Skin of body (tissue), 2 donors: Measurements from ENCODE around the gene ARHGAP42. TPM values are rescaled to one million over a fixed set of nuclear protein-coding genes. Genes with fewer than 3 reads are reported as not detected.

Experiments
- DNase-seq: peaks from one replicate; lab custom pipeline; 2025; lab: John Stamatoyannopoulos, UW
- total RNA-seq: library from RNA; depleted of rRNA; stranded (reverse); fragments of >200 nt; gene quantifications from one replicate; pipeline ENCODE4 v1.2.3, GENCODE V29; 2014

Gene ARHGAP42
- total RNA-seq, 1 donor from 2014 or later: 30.1 TPM

DNA sequence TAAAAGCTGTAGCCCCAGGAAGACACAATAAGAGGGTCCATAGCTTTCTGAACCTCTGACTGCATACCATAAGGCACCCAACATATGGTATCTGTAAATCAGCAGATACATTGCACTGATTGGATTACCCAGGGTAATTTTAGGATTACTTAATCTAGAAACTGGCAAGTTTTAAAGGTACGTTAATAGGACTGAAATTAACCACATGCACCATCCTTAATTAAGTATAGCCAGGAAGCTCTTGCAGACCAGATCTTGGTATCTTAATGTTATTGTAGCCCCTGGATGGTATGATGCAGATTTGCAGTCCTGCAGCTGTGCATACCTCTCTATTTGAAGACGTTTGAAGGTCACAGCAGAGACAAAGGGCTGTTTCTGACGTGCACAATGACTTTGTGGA is 72.8 kb downstream of the ARHGAP42 start:
- no peak for DNase-seq

DNA sequence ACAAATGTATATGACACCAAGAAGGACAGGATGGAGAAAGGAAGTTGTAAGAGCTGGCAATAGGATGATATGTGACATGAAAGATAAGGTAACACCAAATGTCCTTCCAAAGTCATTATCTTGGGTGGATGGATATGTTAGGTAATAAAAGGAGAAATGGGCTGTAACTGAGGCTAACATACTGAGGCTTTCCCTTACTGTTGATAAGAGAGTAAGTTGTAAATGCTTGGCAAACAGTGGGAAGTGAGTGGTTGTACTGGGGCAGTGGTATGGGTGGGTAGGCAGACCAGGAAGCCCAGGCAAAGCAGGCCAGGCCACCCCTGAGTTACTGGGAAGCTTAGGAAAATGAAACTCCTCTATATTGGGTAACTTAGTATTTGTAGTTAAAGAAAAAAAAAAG is 73.7 kb downstream of the ARHGAP42 start:
- no peak for DNase-seq

- peak; percentile 59 for DNase-seq
Measured at GRCh38 chr11:100761841-100762240, 74.8 kb downstream of the ARHGAP42 start.

GRCh38 chr11:100766764-100767163 is 79.7 kb downstream of the ARHGAP42 start:
- no peak for DNase-seq

DNA sequence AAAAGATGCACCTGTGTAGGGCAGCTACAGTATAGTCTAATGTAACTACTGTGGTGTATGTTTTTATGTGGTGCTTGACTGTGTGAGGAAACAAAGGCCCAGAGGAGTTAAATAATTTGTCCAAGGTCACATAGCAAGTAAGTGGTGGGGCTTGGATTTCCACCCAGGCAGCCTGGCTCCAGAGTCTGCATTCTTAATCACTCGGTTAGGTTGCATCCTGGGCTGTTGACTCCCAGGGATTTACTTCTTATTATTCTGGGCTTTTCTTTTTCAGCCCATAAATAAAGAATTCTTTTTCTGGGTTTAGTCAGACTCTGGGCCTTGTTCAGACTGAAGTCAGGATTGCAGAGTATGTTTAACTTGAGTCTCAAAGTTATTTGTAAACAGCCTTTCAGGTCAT is 82.1 kb downstream of the ARHGAP42 start:
- no peak for DNase-seq

- DNase-seq: no peak
Measured at GRCh38 chr11:100769617-100770016, 82.5 kb downstream of the ARHGAP42 start.

DNA sequence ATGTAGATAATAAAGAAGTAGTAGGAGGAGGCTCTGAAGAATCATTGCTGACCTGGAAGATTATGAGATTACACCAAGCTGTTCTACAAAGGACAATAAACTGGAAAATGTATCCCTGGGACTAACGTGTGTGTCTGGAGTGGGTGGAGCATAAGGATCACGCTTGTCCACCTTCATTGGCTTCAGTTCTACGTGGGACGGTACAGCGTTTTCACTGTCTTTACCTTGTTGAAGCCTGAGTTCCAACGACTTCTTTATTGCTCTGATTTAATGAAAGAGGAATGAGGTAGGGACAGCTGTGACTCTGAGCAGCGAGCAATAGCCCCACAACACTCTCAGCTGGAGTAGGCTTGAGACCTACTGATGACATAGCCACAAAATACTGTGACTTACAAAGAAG is 87.0 kb downstream of the ARHGAP42 start:
- DNase-seq: no peak

GRCh38 chr11:100774859-100775258 is 87.8 kb downstream of the ARHGAP42 start:
- DNase-seq: no peak

DNA sequence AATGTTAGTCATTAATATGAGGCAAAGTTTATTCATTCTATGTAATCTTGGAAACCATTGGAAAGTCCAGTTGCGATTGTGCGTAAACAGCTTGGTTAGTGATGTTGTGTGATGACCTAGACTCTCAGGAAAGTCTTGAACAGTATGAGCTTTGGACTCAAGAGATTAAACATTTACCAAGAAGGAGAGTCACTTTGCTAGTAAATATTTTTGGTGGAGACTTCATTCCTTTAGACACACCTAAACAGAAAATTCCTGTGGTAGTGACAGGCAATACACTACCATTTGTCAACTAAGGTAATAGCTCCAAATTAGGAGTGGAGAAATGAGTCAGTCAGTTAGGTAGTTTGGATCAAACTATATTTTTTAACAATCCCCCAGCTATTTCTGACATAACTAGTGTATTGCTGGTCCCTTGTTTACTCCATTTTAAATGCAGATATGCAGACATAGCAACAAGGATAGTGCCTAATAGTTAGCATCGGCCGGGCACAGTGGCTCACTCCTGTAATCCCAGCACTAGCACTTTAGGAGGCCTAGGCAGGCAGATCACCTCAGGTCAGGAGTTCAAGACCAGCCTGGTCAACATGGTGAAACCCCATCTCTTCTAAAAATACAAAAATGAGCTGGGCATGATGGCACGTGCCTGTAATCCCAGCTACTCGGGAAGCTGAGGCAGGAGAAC is 89.3 kb downstream of the ARHGAP42 start:
- no peak for DNase-seq

- no peak for DNase-seq
Measured at GRCh38 chr11:100777103-100777502, 90.0 kb downstream of the ARHGAP42 start.

- no peak for DNase-seq
Measured at GRCh38 chr11:100777736-100778135, 90.6 kb downstream of the ARHGAP42 start.

DNA sequence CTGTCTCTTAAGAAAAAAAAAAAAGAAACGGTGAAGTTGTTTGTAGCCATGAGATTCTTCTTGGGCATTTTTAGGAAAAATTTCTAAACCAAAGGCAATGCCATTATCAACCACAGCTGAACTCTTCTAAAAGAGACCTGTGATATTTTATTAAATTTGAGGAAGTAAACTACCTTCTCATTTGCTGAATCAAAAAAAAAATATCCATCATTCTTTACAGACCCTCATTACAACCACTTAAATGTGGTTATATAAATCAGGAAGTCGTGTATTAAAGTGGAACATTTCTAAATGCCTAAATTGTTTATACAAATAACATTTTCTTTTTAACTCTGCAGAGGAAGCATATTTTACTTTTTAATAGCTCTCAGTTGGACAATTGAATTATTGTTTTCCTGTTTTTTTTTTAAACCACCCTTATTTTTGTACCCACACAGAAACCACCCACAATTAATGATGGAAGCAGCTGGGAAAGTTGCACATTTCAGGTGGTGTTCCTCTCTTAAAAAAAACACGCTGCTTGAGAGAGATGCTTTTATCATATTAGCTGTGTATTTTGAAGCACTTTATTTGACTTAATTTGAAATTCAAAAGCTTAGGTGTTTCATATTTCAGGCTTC is 91.2 kb downstream of the ARHGAP42 start:
- no peak for DNase-seq

DNA sequence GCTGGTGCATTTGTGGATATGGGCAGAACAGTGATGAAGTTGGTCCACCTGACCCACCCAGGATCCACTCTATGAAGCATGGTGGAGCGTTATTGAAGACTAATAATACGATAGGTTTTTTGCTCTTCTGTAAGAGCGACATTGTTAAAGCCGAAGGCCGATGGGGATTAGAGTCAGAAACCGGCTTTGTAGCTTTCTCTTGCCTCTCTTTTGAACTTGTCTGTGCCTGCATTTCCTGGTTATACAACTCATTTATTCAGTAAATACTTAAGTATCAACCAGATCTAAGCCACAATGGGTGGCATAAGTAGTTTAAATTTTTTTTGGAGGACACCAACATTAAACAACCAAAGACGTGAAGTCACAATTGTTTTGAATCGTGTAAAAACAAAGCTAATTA is 93.4 kb downstream of the ARHGAP42 start:
- no peak for DNase-seq

GRCh38 chr11:100785148-100785983 is 98.3 kb downstream of the ARHGAP42 start:
- DNase-seq: no peak

DNA sequence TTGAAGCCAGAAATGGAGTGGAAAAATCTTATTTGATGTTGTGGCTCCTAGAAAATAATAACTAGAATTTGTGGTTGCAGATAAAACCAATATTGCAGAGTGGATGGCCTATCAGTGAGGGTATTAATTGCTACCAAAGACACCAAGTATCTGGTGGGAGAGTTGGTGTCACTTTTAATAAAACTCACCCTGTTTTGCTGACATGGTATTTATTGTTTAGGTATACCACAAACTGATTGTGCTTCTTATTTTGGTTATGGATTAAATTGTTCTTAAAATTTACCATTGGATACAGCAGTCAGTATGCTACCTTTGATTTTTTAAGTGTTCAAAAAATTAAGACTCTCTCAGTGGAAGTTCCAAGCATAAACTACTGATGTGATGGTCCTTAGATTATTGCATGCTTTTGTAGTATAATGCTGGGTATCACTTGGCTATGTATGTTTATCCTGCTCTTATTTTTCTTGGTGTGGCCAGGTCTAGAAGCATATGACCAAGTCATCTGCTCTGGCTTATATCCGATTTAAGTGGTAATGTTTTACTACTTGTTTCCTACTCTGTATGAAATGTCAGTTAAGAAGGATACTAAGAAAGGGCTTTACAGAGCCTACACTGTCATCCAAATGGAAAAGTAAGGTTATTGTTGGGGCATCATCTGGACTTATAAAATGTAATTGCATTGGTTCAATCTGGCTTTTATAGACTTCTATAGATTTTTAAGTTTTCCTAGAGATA is 101.6 kb downstream of the ARHGAP42 start:
- no peak for DNase-seq

DNA sequence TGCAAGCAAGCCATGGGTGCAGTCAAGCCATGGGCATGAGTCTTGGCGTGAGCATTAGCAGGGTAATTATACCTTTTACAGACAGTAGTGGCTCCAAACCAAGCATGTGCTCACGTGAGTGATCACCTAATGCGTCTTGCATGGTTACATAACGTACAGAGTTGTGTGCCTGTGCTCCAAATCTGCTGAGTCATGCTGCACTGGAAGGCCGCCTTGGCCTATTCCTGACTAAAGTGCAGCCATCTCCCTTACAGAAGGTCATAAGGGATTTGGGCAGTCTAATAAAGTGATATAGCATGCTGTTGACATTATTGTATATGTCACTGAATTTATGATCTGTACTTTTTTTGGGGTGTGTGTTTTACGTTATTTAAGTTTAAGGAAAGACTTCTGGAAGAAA is 102.4 kb downstream of the ARHGAP42 start:
- DNase-seq: no peak

DNA sequence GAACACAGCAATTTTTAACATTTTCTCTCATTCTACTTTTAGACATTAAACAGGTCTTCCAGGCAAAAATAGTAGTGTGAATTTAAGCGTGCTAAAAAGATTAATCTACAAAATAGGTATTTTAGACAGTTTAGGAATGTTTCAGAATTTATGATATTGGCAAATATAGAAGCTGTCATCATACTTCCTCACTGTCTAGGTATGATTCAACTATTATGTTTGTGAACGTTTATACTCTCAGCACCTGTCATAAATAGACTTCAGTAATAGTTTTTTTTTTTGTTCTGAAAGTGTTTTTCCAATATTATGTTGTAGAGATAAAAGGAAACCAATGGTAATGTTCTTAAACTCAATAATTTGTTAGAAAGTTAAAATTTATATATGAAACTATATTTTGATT is 103.0 kb downstream of the ARHGAP42 start:
- no peak for DNase-seq

- DNase-seq: no peak
Measured at GRCh38 chr11:100791103-100791502, 104.0 kb downstream of the ARHGAP42 start.

GRCh38 chr11:100791860-100792259 is 104.8 kb downstream of the ARHGAP42 start:
- DNase-seq: no peak

- no peak for DNase-seq
Measured at GRCh38 chr11:100793525-100793924, 106.4 kb downstream of the ARHGAP42 start.

DNA sequence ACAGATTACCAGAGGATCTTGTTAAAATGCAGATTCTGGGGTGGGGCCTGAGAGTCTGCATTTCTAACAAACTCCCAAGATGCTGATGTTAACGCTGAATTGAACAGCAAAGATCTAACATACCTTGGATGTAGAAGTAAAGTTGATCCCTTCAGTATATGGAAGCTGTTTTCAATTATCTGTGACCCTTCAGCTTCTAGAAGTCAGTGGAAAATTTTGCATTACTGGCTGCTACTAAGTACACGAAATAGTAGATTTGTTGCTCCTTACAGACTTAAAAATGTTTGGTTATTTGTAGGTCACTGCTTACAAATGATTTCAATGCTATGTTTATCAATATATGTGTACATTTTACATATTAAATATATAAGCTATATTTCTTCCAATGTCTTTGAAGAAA is 107.4 kb downstream of the ARHGAP42 start:
- DNase-seq: no peak

DNA sequence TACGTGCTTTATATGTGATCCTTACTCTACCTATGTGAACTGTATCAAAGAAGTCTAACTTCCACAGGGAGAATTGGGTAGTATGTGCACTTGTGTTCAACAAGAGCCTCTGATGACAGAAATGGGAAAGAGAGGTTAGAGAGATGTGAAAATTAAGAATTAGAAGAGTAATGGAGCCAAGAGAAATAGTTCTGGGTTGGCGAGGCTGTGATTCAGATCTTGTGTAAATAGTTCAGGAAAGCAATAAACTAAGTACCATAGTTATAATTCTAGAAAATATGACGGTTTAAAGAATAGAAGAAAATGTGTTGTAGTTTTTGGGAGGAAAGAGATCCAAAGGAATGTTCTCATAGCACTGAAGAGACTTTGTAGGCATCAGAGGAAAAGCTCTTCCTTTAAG is 112.4 kb downstream of the ARHGAP42 start:
- no peak for DNase-seq
